ENCODE measurements around the gene TRIM71. TPM values are rescaled to one million over a fixed set of nuclear protein-coding genes. Genes with fewer than 3 reads are reported as not detected.

The TRIM71 gene
- total and polyA plus RNA-seq, 8 donors: under 0.01 to 2.8 (median 0.12) TPM; not detected in 3

DNA sequence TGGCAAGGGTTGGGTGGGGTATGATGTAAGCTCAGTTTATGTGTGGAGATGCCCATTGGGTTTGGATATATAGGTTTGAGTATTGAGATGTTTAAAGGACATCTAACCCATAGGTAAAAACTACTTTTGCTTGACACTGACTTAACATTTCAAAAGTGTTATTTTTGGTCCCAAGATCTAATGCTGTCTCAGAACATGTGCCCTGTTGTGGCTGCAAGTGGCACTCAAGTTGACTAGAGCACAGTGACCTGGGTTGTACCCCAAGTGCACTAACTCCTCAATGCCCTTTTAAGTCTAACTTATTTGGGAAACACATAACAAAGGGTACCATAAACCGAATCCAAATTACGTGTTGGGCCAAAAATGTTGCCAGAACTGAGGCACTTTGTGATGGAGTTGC lies 77.2 kb downstream of the TRIM71 start:
- no peaks in the 10 kb centered on the region for H3K4me1 ChIP-seq
- H3K27me3 ChIP-seq: peaks cover 0 to 4% (median 0%) of the 10 kb centered on the region in 3 donors
- intact Hi-C loops (cut with DNase I; ENCODE audit: low total_unique reads): no loop called here
- WGBS, 5 donors: 82 to 90% (median 85%) methylated on average over 2 of the region's 2 CpGs
- DNase-seq: no peak
- H3K9me3 ChIP-seq: no peaks in the 10 kb centered on the region
- TF ChIP-seq, protein P1, sequence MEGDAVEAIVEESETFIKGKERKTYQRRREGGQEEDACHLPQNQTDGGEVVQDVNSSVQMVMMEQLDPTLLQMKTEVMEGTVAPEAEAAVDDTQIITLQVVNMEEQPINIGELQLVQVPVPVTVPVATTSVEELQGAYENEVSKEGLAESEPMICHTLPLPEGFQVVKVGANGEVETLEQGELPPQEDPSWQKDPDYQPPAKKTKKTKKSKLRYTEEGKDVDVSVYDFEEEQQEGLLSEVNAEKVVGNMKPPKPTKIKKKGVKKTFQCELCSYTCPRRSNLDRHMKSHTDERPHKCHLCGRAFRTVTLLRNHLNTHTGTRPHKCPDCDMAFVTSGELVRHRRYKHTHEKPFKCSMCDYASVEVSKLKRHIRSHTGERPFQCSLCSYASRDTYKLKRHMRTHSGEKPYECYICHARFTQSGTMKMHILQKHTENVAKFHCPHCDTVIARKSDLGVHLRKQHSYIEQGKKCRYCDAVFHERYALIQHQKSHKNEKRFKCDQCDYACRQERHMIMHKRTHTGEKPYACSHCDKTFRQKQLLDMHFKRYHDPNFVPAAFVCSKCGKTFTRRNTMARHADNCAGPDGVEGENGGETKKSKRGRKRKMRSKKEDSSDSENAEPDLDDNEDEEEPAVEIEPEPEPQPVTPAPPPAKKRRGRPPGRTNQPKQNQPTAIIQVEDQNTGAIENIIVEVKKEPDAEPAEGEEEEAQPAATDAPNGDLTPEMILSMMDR (IDR thresholded peaks at IDR 0.05): no peak
- no peak for TF ChIP-seq POLR2AphosphoS5 (IDR thresholded peaks at IDR 0.05)
- no peak for TF ChIP-seq EP300 (IDR thresholded peaks at IDR 0.05)
- no peaks in the 10 kb centered on the region for H3K36me3 ChIP-seq
- no peak overlapping the region for H3K27ac ChIP-seq
- no peak overlapping the region for H3K4me3 ChIP-seq

DNA sequence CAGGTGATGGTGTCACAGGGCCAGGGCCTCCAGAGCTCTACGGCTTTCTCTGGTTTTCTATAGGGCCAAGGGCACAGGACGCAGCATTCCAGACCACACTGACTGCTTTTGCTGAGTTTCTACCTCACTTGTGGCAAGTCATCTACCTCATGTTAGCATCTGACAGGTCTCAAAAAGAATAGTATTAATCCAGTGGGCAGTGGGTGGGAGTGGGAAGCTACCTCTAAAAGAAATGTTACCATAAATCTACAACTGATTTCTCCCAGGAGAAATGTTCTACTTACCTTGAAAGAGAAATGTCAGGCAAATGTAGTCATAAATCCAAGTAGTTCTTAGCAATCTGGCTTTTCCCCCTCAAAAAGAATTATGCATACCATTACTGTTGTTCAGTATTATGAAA lies 77.9 kb downstream of the TRIM71 start:
- peaks cover 0 to 4% (median 0%) of the 10 kb centered on the region in 3 donors for H3K27me3 ChIP-seq
- no peak overlapping the region for H3K27ac ChIP-seq
- no peak for DNase-seq
- H3K4me1 ChIP-seq: no peaks in the 10 kb centered on the region
- intact Hi-C loops (cut with DNase I; ENCODE audit: low total_unique reads): no loop called here
- no peak overlapping the region for H3K4me3 ChIP-seq
- no peaks in the 10 kb centered on the region for H3K9me3 ChIP-seq
- no peak for TF ChIP-seq POLR2A (IDR thresholded peaks at IDR 0.05)
- TF ChIP-seq POLR2AphosphoS5 (IDR thresholded peaks at IDR 0.05): no peak
- no peak for TF ChIP-seq EP300 (IDR thresholded peaks at IDR 0.05)
- 92 to 98% (median 95%) methylated on average over 2 of the region's 2 CpGs for WGBS, 5 donors
- no peaks in the 10 kb centered on the region for H3K36me3 ChIP-seq

DNA sequence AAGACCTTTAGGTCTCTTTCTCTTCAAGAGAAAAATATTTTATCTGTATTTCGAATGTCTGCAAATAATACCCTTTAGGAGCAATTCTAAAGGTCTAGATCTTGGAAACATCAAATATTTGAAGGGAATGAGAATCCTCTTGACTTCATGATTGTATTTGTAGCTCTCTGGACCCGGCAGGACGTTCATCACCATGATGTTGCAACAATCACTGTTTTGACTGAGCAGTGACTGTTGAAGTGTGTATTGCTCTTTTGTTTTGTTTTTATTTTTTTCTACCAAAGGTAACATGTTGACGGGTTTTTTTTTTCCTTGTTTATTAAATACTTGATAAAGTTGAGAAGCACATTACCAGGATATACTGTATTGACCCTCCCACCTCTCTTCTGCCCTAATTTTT lies 78.3 kb downstream of the TRIM71 start:
- TF ChIP-seq EP300 (IDR thresholded peaks at IDR 0.05): no peak
- TF ChIP-seq POLR2AphosphoS5 (IDR thresholded peaks at IDR 0.05): no peak
- TF ChIP-seq, protein P1 (IDR thresholded peaks at IDR 0.05): no peak
- TF ChIP-seq POLR2A (IDR thresholded peaks at IDR 0.05): no peak
- H3K27me3 ChIP-seq: peaks cover 0 to 4% (median 0%) of the 10 kb centered on the region in 3 donors
- H3K4me3 ChIP-seq: no peak overlapping the region
- no peaks in the 10 kb centered on the region for H3K9me3 ChIP-seq
- 69 to 80% (median 74%) methylated on average over 4 of the region's 4 CpGs for WGBS, 5 donors
- no peaks in the 10 kb centered on the region for H3K36me3 ChIP-seq
- no peak for DNase-seq
- no peak overlapping the region for H3K27ac ChIP-seq
- intact Hi-C loops (cut with DNase I; ENCODE audit: low total_unique reads): no loop called here
- H3K4me1 ChIP-seq: no peaks in the 10 kb centered on the region

DNA sequence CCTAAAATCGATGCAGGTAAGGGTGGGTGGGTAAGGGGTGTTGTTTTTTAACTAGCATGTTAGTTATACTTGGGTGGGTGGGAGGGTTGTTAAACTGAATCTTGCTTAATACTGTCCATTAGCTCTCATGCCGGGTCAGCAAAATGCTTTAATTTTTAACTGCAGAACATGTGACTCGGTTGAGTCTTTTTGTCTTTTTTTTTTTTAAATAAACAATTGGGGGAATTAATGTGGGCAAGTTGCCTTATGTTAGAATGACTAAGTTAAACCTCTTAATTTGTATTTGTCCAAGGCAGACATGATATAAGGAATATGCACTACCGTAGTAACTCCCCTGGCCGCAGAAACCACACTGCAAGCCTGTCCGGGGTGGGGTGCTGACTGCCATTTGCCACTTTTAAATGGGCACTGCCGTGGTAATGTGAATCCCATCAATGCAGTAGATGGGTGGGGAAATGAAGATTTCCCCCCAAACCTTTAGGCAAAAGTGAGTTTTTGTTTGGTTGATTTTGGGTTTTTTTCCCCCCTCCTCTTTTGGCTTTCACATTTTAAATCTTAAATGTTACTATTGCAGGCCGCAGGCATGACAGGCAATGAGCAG lies 79.3 kb downstream of the TRIM71 start:
- TF ChIP-seq, protein P1 (IDR thresholded peaks at IDR 0.05): no peak
- no peak for TF ChIP-seq EP300 (IDR thresholded peaks at IDR 0.05)
- no peak for TF ChIP-seq POLR2A (IDR thresholded peaks at IDR 0.05)
- no peak for TF ChIP-seq POLR2AphosphoS5 (IDR thresholded peaks at IDR 0.05)
- no peaks in the 10 kb centered on the region for H3K9me3 ChIP-seq
- H3K4me3 ChIP-seq: no peak overlapping the region
- peaks cover 0 to 4% (median 0%) of the 10 kb centered on the region in 3 donors for H3K27me3 ChIP-seq
- H3K36me3 ChIP-seq: no peaks in the 10 kb centered on the region
- intact Hi-C loops (cut with DNase I; ENCODE audit: low total_unique reads): no loop called here
- H3K4me1 ChIP-seq: no peaks in the 10 kb centered on the region
- 73 to 81% (median 79%) methylated on average over 8 of the region's 8 CpGs for WGBS, 5 donors
- no peak for DNase-seq
- no peak overlapping the region for H3K27ac ChIP-seq

DNA sequence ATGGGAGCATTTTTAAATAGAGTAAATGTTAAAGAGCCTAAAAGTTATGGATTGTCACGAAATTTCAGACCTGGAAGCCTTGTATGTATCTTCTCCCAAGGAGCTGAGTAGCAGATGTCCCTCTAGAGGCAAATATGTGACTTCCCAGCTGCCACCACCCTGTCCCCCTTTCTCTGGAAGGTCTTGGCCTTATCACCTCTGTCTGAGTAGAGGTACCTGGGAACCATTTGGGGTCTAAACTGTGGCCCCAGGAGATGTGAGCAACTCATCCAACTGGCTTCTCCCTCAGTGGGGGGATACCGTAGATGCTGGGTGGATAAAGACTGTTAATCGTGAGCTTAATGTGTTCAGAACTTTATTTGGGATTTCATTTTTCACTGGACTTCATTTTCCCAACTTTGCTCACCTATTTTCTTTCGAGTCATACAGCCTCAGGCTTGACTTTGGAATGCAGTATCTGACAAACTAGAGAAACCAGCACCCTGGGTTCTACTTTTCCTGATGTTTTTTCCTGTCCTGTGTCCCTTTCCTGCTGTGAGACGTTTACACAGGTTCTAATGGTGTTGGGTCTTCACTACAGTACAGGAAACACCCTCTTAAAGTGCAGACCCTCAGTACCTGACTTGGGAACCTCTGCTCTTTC lies 80.3 kb downstream of the TRIM71 start:
- WGBS, 5 donors: 82 to 85% (median 84%) methylated on average over 5 of the region's 5 CpGs
- no peaks in the 10 kb centered on the region for H3K36me3 ChIP-seq
- peaks cover 0 to 9% (median 3%) of the 10 kb centered on the region in 4 donors for H3K4me1 ChIP-seq
- H3K4me3 ChIP-seq: no peak overlapping the region
- DNase-seq: no peak
- TF ChIP-seq POLR2AphosphoS5 (IDR thresholded peaks at IDR 0.05): no peak
- no peak for TF ChIP-seq POLR2A (IDR thresholded peaks at IDR 0.05)
- no peak for TF ChIP-seq EP300 (IDR thresholded peaks at IDR 0.05)
- TF ChIP-seq, protein P1 (IDR thresholded peaks at IDR 0.05): no peak
- no peaks in the 10 kb centered on the region for H3K27me3 ChIP-seq
- intact Hi-C loops (cut with DNase I; ENCODE audit: low total_unique reads): no loop called here
- no peak overlapping the region for H3K27ac ChIP-seq
- H3K9me3 ChIP-seq: no peaks in the 10 kb centered on the region
